Stimulated activated CD4-positive, alpha-beta T cell treated with anti-CD3 and anti-CD28 coated beads, Interleukin-12 subunit alpha, Interleukin-12 subunit beta, amount 100 ng/mL, for 24 hours (primary cell): ENCODE measurements around the gene ARL15.
"Not testable (repeated sequence)": the region's sequence is repeated elsewhere in the genome, so short reads cannot be mapped to it uniquely, and the experiment has no call there.

Source experiments
- DNase-seq, 2 experiments: peaks; one replicate each; pipeline ENCODE4 v3.0.0-alpha.2; 2020; ENCODE audit warnings: low read depth in 2 of 2

ARL15 gene

GRCh38 chr5:53902296-53902907 is 408.0 kb downstream of the ARL15 start:
- DNase-seq: no peak

- no peak for DNase-seq
Measured at GRCh38 chr5:53900677-53901076, 409.7 kb downstream of the ARL15 start.

GRCh38 chr5:53895091-53895683 is 415.2 kb downstream of the ARL15 start:
- no peak for DNase-seq

- DNase-seq: no peak
Measured at GRCh38 chr5:53893626-53894025, 416.7 kb downstream of the ARL15 start.

- no peak for DNase-seq
Measured at GRCh38 chr5:53892224-53892623, 418.1 kb downstream of the ARL15 start.

- no peak for DNase-seq
Measured at GRCh38 chr5:53891159-53891558, 419.2 kb downstream of the ARL15 start.

GRCh38 chr5:53890490-53890889 is 419.9 kb downstream of the ARL15 start:
- DNase-seq: no peak

- no peak for DNase-seq
Measured at GRCh38 chr5:53884844-53885243, 425.5 kb downstream of the ARL15 start.

GRCh38 chr5:53884417-53884816 is 426.0 kb downstream of the ARL15 start:
- DNase-seq: no peak

GRCh38 chr5:53882676-53883031 is 427.7 kb downstream of the ARL15 start:
- DNase-seq: no peak

GRCh38 chr5:53882006-53882675 is 428.2 kb downstream of the ARL15 start:
- DNase-seq: no peak

- DNase-seq: no peak
Measured at GRCh38 chr5:53879708-53880323, 430.6 kb downstream of the ARL15 start.

- DNase-seq: no peak
Measured at GRCh38 chr5:53878015-53878414, 432.4 kb downstream of the ARL15 start.

GRCh38 chr5:53877243-53877642 is 433.1 kb downstream of the ARL15 start:
- DNase-seq: no peak

GRCh38 chr5:53874409-53874808 is 436.0 kb downstream of the ARL15 start:
- DNase-seq: no peak

GRCh38 chr5:53873235-53873634 is 437.1 kb downstream of the ARL15 start:
- no peak for DNase-seq

GRCh38 chr5:53871775-53872174 is 438.6 kb downstream of the ARL15 start:
- DNase-seq: no peak

GRCh38 chr5:53871050-53871449 is 439.3 kb downstream of the ARL15 start:
- no peak for DNase-seq

GRCh38 chr5:53858700-53859456 is 451.5 kb downstream of the ARL15 start:
- no peak for DNase-seq

- DNase-seq: no peak
Measured at GRCh38 chr5:53856506-53856905, 453.9 kb downstream of the ARL15 start.

- not testable (repeated sequence) for DNase-seq
Measured at GRCh38 chr5:53836851-53837430, 473.4 kb downstream of the ARL15 start.

GRCh38 chr5:53834500-53834899 is 475.9 kb downstream of the ARL15 start:
- DNase-seq: no peak
